ENCODE measurements around the gene IAPP. TPM values are rescaled to one million over a fixed set of nuclear protein-coding genes. Genes with fewer than 3 reads are reported as not detected.
"Not testable (repeated sequence)": the region's sequence is repeated elsewhere in the genome, so short reads cannot be mapped to it uniquely, and the experiment has no call there.

IAPP gene
- total RNA-seq, 2 donors from 2014 or later: not detected

GRCh38 chr12:21387174-21387573 lies 14.5 kb downstream of the IAPP start:
- TF ChIP-seq, protein P1, sequence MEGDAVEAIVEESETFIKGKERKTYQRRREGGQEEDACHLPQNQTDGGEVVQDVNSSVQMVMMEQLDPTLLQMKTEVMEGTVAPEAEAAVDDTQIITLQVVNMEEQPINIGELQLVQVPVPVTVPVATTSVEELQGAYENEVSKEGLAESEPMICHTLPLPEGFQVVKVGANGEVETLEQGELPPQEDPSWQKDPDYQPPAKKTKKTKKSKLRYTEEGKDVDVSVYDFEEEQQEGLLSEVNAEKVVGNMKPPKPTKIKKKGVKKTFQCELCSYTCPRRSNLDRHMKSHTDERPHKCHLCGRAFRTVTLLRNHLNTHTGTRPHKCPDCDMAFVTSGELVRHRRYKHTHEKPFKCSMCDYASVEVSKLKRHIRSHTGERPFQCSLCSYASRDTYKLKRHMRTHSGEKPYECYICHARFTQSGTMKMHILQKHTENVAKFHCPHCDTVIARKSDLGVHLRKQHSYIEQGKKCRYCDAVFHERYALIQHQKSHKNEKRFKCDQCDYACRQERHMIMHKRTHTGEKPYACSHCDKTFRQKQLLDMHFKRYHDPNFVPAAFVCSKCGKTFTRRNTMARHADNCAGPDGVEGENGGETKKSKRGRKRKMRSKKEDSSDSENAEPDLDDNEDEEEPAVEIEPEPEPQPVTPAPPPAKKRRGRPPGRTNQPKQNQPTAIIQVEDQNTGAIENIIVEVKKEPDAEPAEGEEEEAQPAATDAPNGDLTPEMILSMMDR (IDR thresholded peaks at IDR 0.05): no peak
- TF ChIP-seq POLR2AphosphoS5 (IDR thresholded peaks at IDR 0.05) (no peak), POLR2A (IDR thresholded peaks at IDR 0.05) (no peak)
- Histone ChIP-seq H3K4me1 (replicated peaks) (no peaks in the 10 kb centered on the region), H3K4me3 (no peak overlapping the region), H3K27ac (no peak overlapping the region), H3K36me3 (no peaks in the 10 kb centered on the region), H3K27me3 (replicated peaks; ENCODE audit: insufficient read depth) (no peaks in the 10 kb centered on the region), H3K9me3 (no peaks in the 10 kb centered on the region)
- no peak for DNase-seq (ENCODE audit: low spot score)
- WGBS: 88% methylated on average over 3 of the region's 3 CpGs
- intact Hi-C loops (cut with DNase I): no loop called here

GRCh38 chr12:21392384-21392783 lies 19.7 kb downstream of the IAPP start:
- Histone ChIP-seq H3K9me3 (no peaks in the 10 kb centered on the region), H3K27me3 (replicated peaks; ENCODE audit: insufficient read depth) (no peaks in the 10 kb centered on the region), H3K4me3 (no peak overlapping the region), H3K36me3 (no peaks in the 10 kb centered on the region), H3K4me1 (replicated peaks) (no peaks in the 10 kb centered on the region), H3K27ac (no peak overlapping the region)
- WGBS: 29% methylated on average over 1 of the region's 1 CpG
- intact Hi-C loops (cut with DNase I): no loop called here
- no peak for DNase-seq (ENCODE audit: low spot score)
- TF ChIP-seq POLR2AphosphoS5 (IDR thresholded peaks at IDR 0.05) (no peak), POLR2A (IDR thresholded peaks at IDR 0.05) (no peak)
- TF ChIP-seq, protein P1 (IDR thresholded peaks at IDR 0.05): no peak

DNA sequence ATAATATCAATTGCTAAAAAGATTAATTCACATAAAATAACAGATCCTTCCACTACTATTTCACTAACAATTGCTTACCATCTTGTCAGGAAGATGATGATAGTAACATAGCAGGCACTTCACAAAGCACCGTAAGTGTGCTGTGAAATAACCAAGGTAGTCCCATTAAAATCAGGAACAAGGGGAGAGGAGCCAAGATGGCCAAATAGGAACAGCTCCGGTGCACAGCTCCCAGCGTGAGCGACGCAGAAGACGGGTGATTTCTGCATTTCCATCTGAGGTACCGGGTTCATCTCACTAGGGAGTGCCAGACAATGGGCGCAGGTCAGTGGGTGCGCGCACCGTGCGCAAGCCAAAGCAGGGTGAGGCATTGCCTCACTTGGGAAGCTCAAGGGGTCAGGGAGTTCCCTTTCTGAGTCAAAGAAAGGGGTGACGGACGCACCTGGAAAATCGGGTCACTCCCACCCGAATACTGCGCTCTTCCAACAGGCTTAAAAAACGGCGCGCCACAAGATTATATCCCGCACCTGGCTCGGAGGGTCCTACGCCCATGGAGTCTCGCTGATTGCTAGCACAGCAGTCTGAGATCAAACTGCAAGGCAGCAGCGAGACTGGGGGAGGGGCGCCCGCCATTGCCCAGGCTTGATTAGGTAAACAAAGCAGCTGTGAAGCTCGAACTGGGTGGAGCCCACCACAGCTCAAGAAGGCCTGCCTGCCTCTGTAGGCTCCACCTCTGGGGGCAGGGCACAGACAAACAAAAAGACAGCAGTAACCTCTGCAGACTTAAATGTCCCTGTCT lies 22.3 kb downstream of the IAPP start:
- intact Hi-C loops (cut with DNase I); H3K36me3 ChIP-seq; H3K4me1 ChIP-seq (replicated peaks); H3K9me3 ChIP-seq; DNase-seq (ENCODE audit: low spot score); H3K4me3 ChIP-seq; H3K27me3 ChIP-seq (replicated peaks; ENCODE audit: insufficient read depth); H3K27ac ChIP-seq: not testable (repeated sequence)
- 79% methylated on average over 28 of the region's 28 CpGs for WGBS

GRCh38 chr12:21413369-21414277 lies 40.9 kb downstream of the IAPP start:
- no peak for DNase-seq (ENCODE audit: low spot score)
- H3K4me1 ChIP-seq (replicated peaks): no peaks in the 10 kb centered on the region
- no peak overlapping the region for H3K27ac ChIP-seq
- intact Hi-C loops (cut with DNase I): no loop called here
- H3K9me3 ChIP-seq: no peaks in the 10 kb centered on the region
- H3K36me3 ChIP-seq: no peaks in the 10 kb centered on the region
- no peaks in the 10 kb centered on the region for H3K27me3 ChIP-seq (replicated peaks; ENCODE audit: insufficient read depth)
- 68% methylated on average over 16 of the region's 16 CpGs for WGBS
- TF ChIP-seq, protein P1 (IDR thresholded peaks at IDR 0.05): no peak
- TF ChIP-seq POLR2A (IDR thresholded peaks at IDR 0.05): no peak
- no peak for TF ChIP-seq POLR2AphosphoS5 (IDR thresholded peaks at IDR 0.05)
- no peak overlapping the region for H3K4me3 ChIP-seq

DNA sequence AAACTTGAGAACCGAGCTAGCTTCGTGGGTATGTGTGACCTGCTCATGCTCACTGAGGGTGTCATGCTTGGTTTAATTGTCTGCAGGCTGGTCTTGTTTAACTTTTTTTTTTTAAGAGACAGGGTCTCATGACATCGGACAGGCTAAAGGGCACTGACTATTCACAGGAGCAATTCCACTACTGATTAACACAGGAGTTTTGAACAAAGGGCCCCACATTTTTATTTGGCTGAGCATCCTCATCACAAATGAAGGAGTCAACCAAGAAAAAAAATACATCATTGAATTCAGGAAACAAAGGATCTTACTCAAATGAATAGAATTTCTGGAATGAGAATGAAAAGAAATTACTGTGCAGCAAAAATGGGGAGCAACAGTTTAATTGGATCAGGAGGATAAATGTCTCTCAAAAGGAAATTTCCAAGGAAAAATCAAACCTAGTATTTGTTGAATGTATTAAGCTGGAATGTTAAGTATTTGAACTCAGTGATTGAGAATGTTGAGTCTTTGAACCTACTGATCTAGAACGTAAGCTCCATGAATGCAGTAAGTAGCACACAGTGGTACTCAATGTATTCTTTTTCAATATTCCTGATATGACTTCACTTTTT lies 43.9 kb downstream of the IAPP start:
- no peak overlapping the region for H3K4me3 ChIP-seq
- H3K36me3 ChIP-seq: no peaks in the 10 kb centered on the region
- H3K27ac ChIP-seq: no peak overlapping the region
- no peaks in the 10 kb centered on the region for H3K4me1 ChIP-seq (replicated peaks)
- 31% methylated on average over 4 of the region's 4 CpGs for WGBS
- intact Hi-C loops (cut with DNase I): no loop called here
- no peaks in the 10 kb centered on the region for H3K9me3 ChIP-seq
- DNase-seq (ENCODE audit: low spot score): no peak
- TF ChIP-seq POLR2AphosphoS5 (IDR thresholded peaks at IDR 0.05) (no peak), POLR2A (IDR thresholded peaks at IDR 0.05) (no peak)
- TF ChIP-seq, protein P1 (IDR thresholded peaks at IDR 0.05): no peak
- no peaks in the 10 kb centered on the region for H3K27me3 ChIP-seq (replicated peaks; ENCODE audit: insufficient read depth)

- WGBS: 65% methylated on average over 5 of the region's 5 CpGs
- H3K27ac ChIP-seq; DNase-seq (ENCODE audit: low spot score): not testable (repeated sequence)
Observed at GRCh38 chr12:21418398-21418797, 45.7 kb downstream of the IAPP start.

GRCh38 chr12:21419009-21419699 lies 46.5 kb downstream of the IAPP start:
- H3K9me3 ChIP-seq; DNase-seq (ENCODE audit: low spot score); intact Hi-C loops (cut with DNase I); H3K27me3 ChIP-seq (replicated peaks; ENCODE audit: insufficient read depth); H3K4me3 ChIP-seq; H3K27ac ChIP-seq; H3K36me3 ChIP-seq; H3K4me1 ChIP-seq (replicated peaks): not testable (repeated sequence)
- 80% methylated on average over 30 of the region's 30 CpGs for WGBS

More at GRCh38 chr12:21418398-21418797, 45.7 kb downstream of the IAPP start:
- intact Hi-C loops (cut with DNase I); H3K27me3 ChIP-seq (replicated peaks; ENCODE audit: insufficient read depth); H3K4me3 ChIP-seq; H3K36me3 ChIP-seq; H3K9me3 ChIP-seq; H3K4me1 ChIP-seq (replicated peaks): not testable (repeated sequence)

All from prostate gland (tissue), 2 donors.